Prostate gland (tissue), 2 donors: ENCODE data around the gene TMPRSS11A.

Experiments used
- POLR2A ChIP-seq: fragments of 450-650 bp; IDR thresholded peaks from one replicate; pipeline ENCODE4 v1.6.1; 2016; ENCODE audit warnings: antibody characterized with exemption, mild to moderate bottlenecking
- TF ChIP-seq, protein P1 (sequence below), 4 experiments: fragments of 200-600 bp in 2 of 4; fragments of 450-650 bp in 2 of 4; sonication (generic) in 2 of 4; IDR thresholded peaks; 1 replicate in 3 of 4; 2 replicates in 1 of 4; pipeline ENCODE4 v1.5.1; 2016 to 2019; ENCODE audit warnings: antibody characterized with exemption in 4 of 4, mild to moderate bottlenecking in 2 of 4, moderate library complexity in 2 of 4

DNA sequence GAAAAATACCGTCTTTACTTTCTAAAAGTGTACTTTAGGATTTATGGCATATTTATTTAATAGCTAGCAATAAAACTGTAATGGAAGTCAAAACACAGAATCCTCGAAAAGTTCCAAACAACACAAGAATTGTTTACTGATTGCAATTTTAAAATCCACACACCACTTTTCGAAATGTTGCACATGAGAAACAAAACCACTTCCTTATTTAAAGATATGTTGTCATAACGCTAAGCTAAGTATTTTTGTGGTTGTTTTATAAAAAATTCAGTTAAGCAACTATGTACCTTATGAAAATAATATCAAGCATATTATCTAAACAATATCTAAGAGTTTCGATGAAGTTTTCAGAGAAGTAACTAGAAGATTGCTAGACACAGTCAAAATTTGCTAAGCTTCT is 79.8 kb downstream of the TMPRSS11A start:
- TF ChIP-seq POLR2A = no peak
- TF ChIP-seq, protein P1, sequence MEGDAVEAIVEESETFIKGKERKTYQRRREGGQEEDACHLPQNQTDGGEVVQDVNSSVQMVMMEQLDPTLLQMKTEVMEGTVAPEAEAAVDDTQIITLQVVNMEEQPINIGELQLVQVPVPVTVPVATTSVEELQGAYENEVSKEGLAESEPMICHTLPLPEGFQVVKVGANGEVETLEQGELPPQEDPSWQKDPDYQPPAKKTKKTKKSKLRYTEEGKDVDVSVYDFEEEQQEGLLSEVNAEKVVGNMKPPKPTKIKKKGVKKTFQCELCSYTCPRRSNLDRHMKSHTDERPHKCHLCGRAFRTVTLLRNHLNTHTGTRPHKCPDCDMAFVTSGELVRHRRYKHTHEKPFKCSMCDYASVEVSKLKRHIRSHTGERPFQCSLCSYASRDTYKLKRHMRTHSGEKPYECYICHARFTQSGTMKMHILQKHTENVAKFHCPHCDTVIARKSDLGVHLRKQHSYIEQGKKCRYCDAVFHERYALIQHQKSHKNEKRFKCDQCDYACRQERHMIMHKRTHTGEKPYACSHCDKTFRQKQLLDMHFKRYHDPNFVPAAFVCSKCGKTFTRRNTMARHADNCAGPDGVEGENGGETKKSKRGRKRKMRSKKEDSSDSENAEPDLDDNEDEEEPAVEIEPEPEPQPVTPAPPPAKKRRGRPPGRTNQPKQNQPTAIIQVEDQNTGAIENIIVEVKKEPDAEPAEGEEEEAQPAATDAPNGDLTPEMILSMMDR (IDR thresholded peaks at IDR 0.05) = no peak
